ENCODE measurements around the gene MFN2. TPM values are rescaled to one million over a fixed set of nuclear protein-coding genes. Genes with fewer than 3 reads are reported as not detected.

MFN2 gene
- total and polyA plus RNA-seq, 9 of the 15 experiments (the other 6 are each of a cell fraction or from before 2014, with no cell fraction given) = 10.5 to 158 (median 87.1) TPM

DNA sequence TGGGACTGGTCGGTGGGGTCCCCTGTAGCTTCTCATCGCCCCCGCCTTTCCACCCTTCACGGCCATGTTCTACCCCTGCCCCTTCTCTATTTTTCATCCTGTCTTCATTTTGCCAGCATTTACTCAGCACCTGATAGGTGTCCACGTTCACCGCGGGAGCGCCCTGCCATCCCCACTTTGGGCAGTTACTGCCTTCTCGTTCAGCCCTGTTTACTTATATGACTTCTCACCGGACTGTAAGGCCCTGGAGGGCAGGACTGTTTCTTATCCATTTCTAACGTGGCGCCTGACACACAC is 380 bp downstream of the MFN2 start (continued):
- TF ChIP-seq, protein P1, sequence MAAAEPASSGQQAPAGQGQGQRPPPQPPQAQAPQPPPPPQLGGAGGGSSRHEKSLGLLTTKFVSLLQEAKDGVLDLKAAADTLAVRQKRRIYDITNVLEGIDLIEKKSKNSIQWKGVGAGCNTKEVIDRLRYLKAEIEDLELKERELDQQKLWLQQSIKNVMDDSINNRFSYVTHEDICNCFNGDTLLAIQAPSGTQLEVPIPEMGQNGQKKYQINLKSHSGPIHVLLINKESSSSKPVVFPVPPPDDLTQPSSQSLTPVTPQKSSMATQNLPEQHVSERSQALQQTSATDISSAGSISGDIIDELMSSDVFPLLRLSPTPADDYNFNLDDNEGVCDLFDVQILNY (CRISPR knock-in tag; IDR thresholded peaks at IDR 0.05) = no peak
- TF ChIP-seq ETV5 (CRISPR knock-in tag; IDR thresholded peaks at IDR 0.05; ENCODE audit: low read depth) = 0 out of 2 replicates have a peak, but pooled peaks have one; percentile 4
- TF ChIP-seq, protein P2, sequence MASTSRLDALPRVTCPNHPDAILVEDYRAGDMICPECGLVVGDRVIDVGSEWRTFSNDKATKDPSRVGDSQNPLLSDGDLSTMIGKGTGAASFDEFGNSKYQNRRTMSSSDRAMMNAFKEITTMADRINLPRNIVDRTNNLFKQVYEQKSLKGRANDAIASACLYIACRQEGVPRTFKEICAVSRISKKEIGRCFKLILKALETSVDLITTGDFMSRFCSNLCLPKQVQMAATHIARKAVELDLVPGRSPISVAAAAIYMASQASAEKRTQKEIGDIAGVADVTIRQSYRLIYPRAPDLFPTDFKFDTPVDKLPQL (IDR thresholded peaks at IDR 0.05; ENCODE audit: extremely low read depth, insufficient read length) = no peak
- no peak for TF ChIP-seq POLR2AphosphoS2 (IDR thresholded peaks at IDR 0.05; ENCODE audit: low read length)
- TF ChIP-seq MCM5 (IDR thresholded peaks at IDR 0.05; ENCODE audit: low read depth) = no peak
- 0 out of 2 replicates have a peak, but pooled peaks have one; percentile 34 for TF ChIP-seq RERE (CRISPR knock-in tag; IDR thresholded peaks at IDR 0.05; ENCODE audit: borderline replicate concordance)
- TF ChIP-seq, protein P3, sequence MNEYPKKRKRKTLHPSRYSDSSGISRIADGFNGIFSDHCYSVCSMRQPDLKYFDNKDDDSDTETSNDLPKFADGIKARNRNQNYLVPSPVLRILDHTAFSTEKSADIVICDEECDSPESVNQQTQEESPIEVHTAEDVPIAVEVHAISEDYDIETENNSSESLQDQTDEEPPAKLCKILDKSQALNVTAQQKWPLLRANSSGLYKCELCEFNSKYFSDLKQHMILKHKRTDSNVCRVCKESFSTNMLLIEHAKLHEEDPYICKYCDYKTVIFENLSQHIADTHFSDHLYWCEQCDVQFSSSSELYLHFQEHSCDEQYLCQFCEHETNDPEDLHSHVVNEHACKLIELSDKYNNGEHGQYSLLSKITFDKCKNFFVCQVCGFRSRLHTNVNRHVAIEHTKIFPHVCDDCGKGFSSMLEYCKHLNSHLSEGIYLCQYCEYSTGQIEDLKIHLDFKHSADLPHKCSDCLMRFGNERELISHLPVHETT (CRISPR knock-in tag; conservative IDR thresholded peaks at IDR 0.05 in 1 of 2, IDR thresholded peaks at IDR 0.05 in 1 of 2) = no peak
- TF ChIP-seq, protein P4, sequence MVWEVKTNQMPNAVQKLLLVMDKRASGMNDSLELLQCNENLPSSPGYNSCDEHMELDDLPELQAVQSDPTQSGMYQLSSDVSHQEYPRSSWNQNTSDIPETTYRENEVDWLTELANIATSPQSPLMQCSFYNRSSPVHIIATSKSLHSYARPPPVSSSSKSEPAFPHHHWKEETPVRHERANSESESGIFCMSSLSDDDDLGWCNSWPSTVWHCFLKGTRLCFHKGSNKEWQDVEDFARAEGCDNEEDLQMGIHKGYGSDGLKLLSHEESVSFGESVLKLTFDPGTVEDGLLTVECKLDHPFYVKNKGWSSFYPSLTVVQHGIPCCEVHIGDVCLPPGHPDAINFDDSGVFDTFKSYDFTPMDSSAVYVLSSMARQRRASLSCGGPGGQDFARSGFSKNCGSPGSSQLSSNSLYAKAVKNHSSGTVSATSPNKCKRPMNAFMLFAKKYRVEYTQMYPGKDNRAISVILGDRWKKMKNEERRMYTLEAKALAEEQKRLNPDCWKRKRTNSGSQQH (CRISPR knock-in tag; IDR thresholded peaks at IDR 0.05) = no peak
- peak; percentile 65; the same call in 1 of the 2 replicates for TF ChIP-seq ZBTB1 (CRISPR knock-in tag; IDR thresholded peaks at IDR 0.05; ENCODE audit: borderline replicate concordance, low read depth)
- TF ChIP-seq SMAD3 (CRISPR knock-in tag; conservative IDR thresholded peaks at IDR 0.05) = no peak
- TF ChIP-seq NFE2L1 (tag; IDR thresholded peaks at IDR 0.05; ENCODE audit: borderline replicate concordance, low read depth) = no peak
- TF ChIP-seq, protein P5, sequence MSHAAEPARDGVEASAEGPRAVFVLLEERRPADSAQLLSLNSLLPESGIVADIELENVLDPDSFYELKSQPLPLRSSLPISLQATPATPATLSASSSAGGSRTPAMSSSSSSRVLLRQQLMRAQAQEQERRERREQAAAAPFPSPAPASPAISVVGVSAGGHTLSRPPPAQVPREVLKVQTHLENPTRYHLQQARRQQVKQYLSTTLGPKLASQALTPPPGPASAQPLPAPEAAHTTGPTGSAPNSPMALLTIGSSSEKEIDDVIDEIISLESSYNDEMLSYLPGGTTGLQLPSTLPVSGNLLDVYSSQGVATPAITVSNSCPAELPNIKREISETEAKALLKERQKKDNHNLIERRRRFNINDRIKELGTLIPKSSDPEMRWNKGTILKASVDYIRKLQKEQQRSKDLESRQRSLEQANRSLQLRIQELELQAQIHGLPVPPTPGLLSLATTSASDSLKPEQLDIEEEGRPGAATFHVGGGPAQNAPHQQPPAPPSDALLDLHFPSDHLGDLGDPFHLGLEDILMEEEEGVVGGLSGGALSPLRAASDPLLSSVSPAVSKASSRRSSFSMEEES (CRISPR knock-in tag; IDR thresholded peaks at IDR 0.05) = no peak
- TF ChIP-seq ZBTB8A (IDR thresholded peaks at IDR 0.05; ENCODE audit: partially characterized antibody) = no peak
- TF ChIP-seq RBBP5 (IDR thresholded peaks at IDR 0.05; ENCODE audit: borderline replicate concordance, insufficient read depth, low read length, poor library complexity, severe bottlenecking) = peak; percentile 21
- TF ChIP-seq POLR2A (conservative IDR thresholded peaks at IDR 0.05) = 0 out of 2 replicates have a peak, but pooled peaks have one; percentile 5
- no peak for TF ChIP-seq SREBF2 (CRISPR knock-in tag; IDR thresholded peaks at IDR 0.05)
